ENCODE results near the gene CLASP1. TPM values are rescaled to one million over a fixed set of nuclear protein-coding genes. Genes with fewer than 3 reads are reported as not detected.
"Not testable (repeated sequence)": the region's sequence is repeated elsewhere in the genome, so short reads cannot be mapped to it uniquely, and the experiment has no call there.

The CLASP1 gene
- total RNA-seq, 3 donors from 2014 or later: 30.0 to 64.6 (median 35.1) TPM

DNA sequence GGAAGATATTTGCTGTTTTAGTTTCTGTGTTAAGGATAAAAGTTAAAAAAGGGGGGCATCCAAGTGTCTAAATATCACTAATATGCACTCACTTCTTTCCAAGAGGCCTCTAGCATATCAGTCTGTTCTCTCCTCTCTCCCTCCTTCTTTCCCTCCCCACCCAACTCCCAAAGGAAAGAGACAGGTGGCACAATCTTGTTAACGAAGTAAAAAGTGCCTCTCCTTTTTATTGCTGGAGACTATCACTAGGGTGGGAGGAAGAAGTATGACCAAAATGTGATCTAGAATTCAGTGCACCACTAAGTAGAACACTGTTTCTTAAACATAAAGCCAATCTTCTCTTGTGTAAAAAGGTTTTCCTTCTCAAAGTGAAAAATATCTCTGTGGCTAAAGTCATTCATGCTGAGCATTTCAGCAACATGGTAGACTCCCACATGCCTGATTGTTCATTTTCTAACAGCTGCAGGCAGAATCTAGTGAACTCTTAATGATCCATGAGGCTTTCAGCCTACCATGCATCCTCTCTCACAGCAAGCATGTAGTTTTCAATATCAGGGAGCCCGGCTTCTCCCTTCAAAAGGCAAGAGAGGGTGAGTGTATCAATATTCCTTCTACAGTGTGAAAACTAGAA is 79.1 kb downstream of the CLASP1 start:
- Histone ChIP-seq H3K4me3 (no peak overlapping the region), H3K4me1 (ENCODE audit: low read depth) (no peaks in the 10 kb centered on the region), H3K9me3 (no peaks in the 10 kb centered on the region), H3K36me3 (ENCODE audit: low read depth) (no peaks in the 10 kb centered on the region)
- intact Hi-C loops (cut with DNase I, micrococcal nuclease): no loop called here
- no peak for TF ChIP-seq CTCF (IDR thresholded peaks at IDR 0.05)
- DNase-seq (no peak), ATAC-seq (no peak)

GRCh38 chr2:121567957-121568409 is 81.3 kb downstream of the CLASP1 start:
- Histone ChIP-seq H3K36me3 (ENCODE audit: low read depth) (no peaks in the 10 kb centered on the region), H3K9me3 (no peaks in the 10 kb centered on the region), H3K4me1 (ENCODE audit: low read depth) (no peaks in the 10 kb centered on the region), H3K4me3 (no peak overlapping the region)
- ATAC-seq (no peak), DNase-seq (no peak)
- no peak for TF ChIP-seq CTCF (IDR thresholded peaks at IDR 0.05)
- intact Hi-C loops (cut with DNase I, micrococcal nuclease): no loop called here

GRCh38 chr2:121567452-121567851 is 81.8 kb downstream of the CLASP1 start:
- intact Hi-C loops (cut with DNase I, micrococcal nuclease): no loop called here
- no peaks in the 10 kb centered on the region for H3K36me3 ChIP-seq (ENCODE audit: low read depth)
- no peak overlapping the region for H3K4me3 ChIP-seq
- no peaks in the 10 kb centered on the region for H3K9me3 ChIP-seq
- TF ChIP-seq CTCF (IDR thresholded peaks at IDR 0.05): no peak
- ATAC-seq (no peak), DNase-seq (no peak)
- no peaks in the 10 kb centered on the region for H3K4me1 ChIP-seq (ENCODE audit: low read depth)

GRCh38 chr2:121565389-121566250 is 83.6 kb downstream of the CLASP1 start:
- Histone ChIP-seq H3K4me1 (ENCODE audit: low read depth) (no peaks in the 10 kb centered on the region), H3K36me3 (ENCODE audit: low read depth) (no peaks in the 10 kb centered on the region), H3K4me3 (no peak overlapping the region), H3K9me3 (no peaks in the 10 kb centered on the region)
- DNase-seq: no peak
- no peak for ATAC-seq
- intact Hi-C loops (cut with DNase I, micrococcal nuclease): no loop called here
- TF ChIP-seq CTCF (IDR thresholded peaks at IDR 0.05): no peak

DNA sequence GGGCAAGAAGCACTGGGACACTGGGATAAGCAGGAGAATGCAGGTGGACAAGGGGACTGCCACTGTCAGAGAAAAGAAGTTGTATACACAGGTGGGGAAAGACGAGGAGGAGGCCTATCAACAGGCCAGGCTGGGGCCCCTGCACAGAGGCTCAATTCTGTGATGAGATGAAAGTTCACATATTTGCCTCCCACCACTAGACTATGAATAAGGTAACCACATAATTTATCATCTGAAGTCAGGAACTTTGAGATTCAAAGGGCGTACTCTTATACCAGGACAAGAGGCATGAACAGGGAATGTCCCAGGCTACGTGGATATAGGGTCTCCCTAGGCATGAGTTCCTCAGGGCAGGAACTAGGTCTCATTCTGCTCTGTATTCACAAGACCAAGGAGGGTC is 84.4 kb downstream of the CLASP1 start:
- H3K4me3 ChIP-seq: no peak overlapping the region
- DNase-seq: no peak
- ATAC-seq: no peak
- H3K9me3 ChIP-seq: no peaks in the 10 kb centered on the region
- no peak for TF ChIP-seq CTCF (IDR thresholded peaks at IDR 0.05)
- no peaks in the 10 kb centered on the region for H3K36me3 ChIP-seq (ENCODE audit: low read depth)
- no peaks in the 10 kb centered on the region for H3K4me1 ChIP-seq (ENCODE audit: low read depth)
- intact Hi-C loops (cut with DNase I, micrococcal nuclease): no loop called here

DNA sequence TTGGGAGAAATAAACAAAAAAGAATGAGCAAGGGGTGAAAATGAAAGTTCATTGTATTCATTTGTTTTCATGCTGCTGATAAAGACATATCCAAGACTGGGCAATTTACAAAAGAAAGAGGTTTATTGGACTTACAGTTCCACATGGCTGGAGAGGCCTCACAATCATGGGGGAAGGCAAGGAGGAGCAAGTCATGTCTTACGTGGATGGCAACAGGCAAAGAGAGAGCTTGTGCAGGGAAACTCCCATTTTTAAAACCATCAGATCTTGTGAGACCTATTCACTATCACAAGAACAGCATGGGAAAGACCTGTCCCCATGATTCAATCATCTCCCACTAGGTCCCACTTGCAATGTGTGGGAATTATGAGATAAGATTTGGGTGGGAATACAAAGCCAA is 85.5 kb downstream of the CLASP1 start:
- H3K36me3 ChIP-seq (ENCODE audit: low read depth); DNase-seq; intact Hi-C loops (cut with DNase I, micrococcal nuclease); H3K4me1 ChIP-seq (ENCODE audit: low read depth); H3K4me3 ChIP-seq; H3K9me3 ChIP-seq; ATAC-seq: not testable (repeated sequence)
